Upper lobe of left lung (tissue), 6 donors: ENCODE data around the gene OR1F1. TPM values are rescaled to one million over a fixed set of nuclear protein-coding genes. Genes with fewer than 3 reads are reported as not detected.

Experiments
- ATAC-seq, 2 donors: fragments of 200-7000 bp; cut with Tn5 transposase; one replicate each; pipeline ENCODE4 v1.9.1; 2022; ENCODE audit warnings: mild to moderate bottlenecking in 2 of 2, moderate library complexity in 2 of 2; ENCODE audit not compliant: low FRiP score in 2 of 2
- DNase-seq, 2 donors: peaks; one replicate each; pipeline ENCODE4 v3.0.0-alpha.2; 2019 to 2020
- H3K27ac ChIP-seq, 4 donors: fragments of 200-600 bp; sonication (generic); one replicate each; pipeline ENCODE4 v1.5.1; 2016 to 2019
- H3K27me3 ChIP-seq, 4 donors: fragments of 200-600 bp; sonication (generic); one replicate each; pipeline ENCODE4 v1.5.1; 2017 to 2019
- H3K36me3 ChIP-seq, 4 donors: fragments of 200-600 bp; sonication (generic); one replicate each; pipeline ENCODE4 v1.5.1; 2016 to 2019
- H3K4me1 ChIP-seq, 4 donors: fragments of 200-600 bp; sonication (generic); one replicate each; pipeline ENCODE4 v1.5.1; 2018 to 2019
- H3K4me3 ChIP-seq, 4 donors: fragments of 200-600 bp; sonication (generic); one replicate each; pipeline ENCODE4 v1.5.1; 2017 to 2019; ENCODE audit warnings: mild to moderate bottlenecking in 2 of 4, moderate library complexity in 1 of 4
- H3K9me3 ChIP-seq, 4 donors: fragments of 200-600 bp; sonication (generic); one replicate each; pipeline ENCODE4 v1.5.1; 2018 to 2019
- EP300 ChIP-seq, 4 donors: sonication (generic); formaldehyde crosslinking; IDR thresholded peaks; one replicate each; pipeline ENCODE4 v1.5.1; 2017; ENCODE audit warnings: antibody characterized with exemption in 4 of 4, control low read depth in 2 of 4
- POLR2A ChIP-seq, 4 donors: fragments of 450-650 bp; IDR thresholded peaks; one replicate each; pipeline ENCODE4 v1.5.1; 2016 to 2017; ENCODE audit warnings: antibody characterized with exemption in 4 of 4, mild to moderate bottlenecking in 2 of 4
- POLR2AphosphoS5 ChIP-seq, 2 donors: sonication (generic); formaldehyde crosslinking; IDR thresholded peaks; one replicate each; pipeline ENCODE4 v1.5.1; 2017; ENCODE audit warnings: antibody characterized with exemption in 2 of 2
- WGBS, 2 donors: methylation state at CpG; one replicate each; pipeline ENCODE4 v1.1.5; 2017 to 2018; 5-methylcytosine and 5-hydroxymethylcytosine counted together
- total RNA-seq, 6 donors: library from RNA; depleted of rRNA in 4 of 6; stranded (reverse); fragments of >200 nt in 4 of 6; gene quantifications; one replicate each; pipeline versions ENCODE4 v1.1.0 to v1.2.1, GENCODE V29; 2016 to 2021
- TF ChIP-seq, protein P1 (sequence below), 6 experiments: fragments of 450-650 bp in 4 of 6; fragments of 200-600 bp in 2 of 6; sonication (generic) in 2 of 6; IDR thresholded peaks; one replicate each; pipeline ENCODE4 v1.5.1; 2016 to 2019; ENCODE audit warnings: antibody characterized with exemption in 6 of 6
- donor health status: DM: no; HTN: no; CAD: no; lungs with moderate emphysema.
- donor health status: DM: no; HTN: yes; CAD: no; lungs with severe emphysema.

The OR1F1 gene
- total RNA-seq, 6 donors from 2014 or later = not detected

DNA sequence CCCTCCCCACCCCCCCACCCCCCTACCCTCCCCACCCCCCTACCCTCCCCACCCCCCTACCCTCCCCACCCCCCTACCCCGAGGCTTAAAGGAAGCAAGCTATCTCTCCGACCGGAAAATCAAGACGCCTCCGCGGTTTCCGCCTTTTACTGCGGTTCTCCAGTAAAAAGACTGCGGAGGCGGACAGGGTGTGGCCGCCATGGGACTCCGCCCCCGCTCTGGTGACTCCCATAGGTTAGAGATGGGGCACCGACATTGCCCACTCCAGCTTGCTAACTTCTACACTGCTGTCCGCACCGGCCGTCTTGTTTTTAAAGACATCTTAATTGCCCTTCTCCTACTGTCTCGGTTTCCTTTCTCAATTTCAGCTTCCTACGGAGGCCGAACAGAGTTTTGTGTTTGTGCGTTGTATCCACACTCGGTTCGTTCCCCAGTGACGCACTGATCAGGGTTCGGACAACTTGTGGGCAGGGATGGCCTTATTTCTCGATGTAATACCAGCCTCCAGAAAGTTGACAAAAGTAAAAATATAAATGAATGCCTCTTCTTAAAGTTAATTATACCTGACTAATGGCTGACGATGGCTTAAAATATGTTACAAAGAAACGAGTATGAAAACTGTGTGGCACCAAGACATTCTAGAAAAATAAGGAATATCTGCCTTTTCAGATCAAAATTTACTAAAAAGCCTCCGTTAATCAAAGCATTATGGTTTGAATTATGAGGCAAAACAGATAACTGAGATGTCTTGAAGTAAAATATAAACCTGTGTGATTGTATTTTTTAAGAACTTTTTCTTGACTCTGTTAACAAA, 48.1 kb downstream of the OR1F1 start:
- no peaks in the 10 kb centered on the region for H3K27me3 ChIP-seq
- no peaks in the 10 kb centered on the region for H3K9me3 ChIP-seq
- DNase-seq (peak; percentile 42 to 86), ATAC-seq (no peak)
- H3K27ac ChIP-seq = no peak overlapping the region
- TF ChIP-seq, protein P1, sequence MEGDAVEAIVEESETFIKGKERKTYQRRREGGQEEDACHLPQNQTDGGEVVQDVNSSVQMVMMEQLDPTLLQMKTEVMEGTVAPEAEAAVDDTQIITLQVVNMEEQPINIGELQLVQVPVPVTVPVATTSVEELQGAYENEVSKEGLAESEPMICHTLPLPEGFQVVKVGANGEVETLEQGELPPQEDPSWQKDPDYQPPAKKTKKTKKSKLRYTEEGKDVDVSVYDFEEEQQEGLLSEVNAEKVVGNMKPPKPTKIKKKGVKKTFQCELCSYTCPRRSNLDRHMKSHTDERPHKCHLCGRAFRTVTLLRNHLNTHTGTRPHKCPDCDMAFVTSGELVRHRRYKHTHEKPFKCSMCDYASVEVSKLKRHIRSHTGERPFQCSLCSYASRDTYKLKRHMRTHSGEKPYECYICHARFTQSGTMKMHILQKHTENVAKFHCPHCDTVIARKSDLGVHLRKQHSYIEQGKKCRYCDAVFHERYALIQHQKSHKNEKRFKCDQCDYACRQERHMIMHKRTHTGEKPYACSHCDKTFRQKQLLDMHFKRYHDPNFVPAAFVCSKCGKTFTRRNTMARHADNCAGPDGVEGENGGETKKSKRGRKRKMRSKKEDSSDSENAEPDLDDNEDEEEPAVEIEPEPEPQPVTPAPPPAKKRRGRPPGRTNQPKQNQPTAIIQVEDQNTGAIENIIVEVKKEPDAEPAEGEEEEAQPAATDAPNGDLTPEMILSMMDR (IDR thresholded peaks at IDR 0.05) = no peak
- TF ChIP-seq EP300 (IDR thresholded peaks at IDR 0.05) = no peak
- no peak for TF ChIP-seq POLR2AphosphoS5 (IDR thresholded peaks at IDR 0.05)
- TF ChIP-seq POLR2A (IDR thresholded peaks at IDR 0.05) = no peak
- H3K4me1 ChIP-seq = peaks cover 9 to 18% (median 12%) of the 10 kb centered on the region in 4 donors
- H3K4me3 ChIP-seq = no peak overlapping the region
- 71 to 82% methylated on average over 28 of the region's 29 CpGs for WGBS, 2 donors
- H3K36me3 ChIP-seq = peaks cover 17 to 21% (median 19%) of the 10 kb centered on the region in 4 donors

DNA sequence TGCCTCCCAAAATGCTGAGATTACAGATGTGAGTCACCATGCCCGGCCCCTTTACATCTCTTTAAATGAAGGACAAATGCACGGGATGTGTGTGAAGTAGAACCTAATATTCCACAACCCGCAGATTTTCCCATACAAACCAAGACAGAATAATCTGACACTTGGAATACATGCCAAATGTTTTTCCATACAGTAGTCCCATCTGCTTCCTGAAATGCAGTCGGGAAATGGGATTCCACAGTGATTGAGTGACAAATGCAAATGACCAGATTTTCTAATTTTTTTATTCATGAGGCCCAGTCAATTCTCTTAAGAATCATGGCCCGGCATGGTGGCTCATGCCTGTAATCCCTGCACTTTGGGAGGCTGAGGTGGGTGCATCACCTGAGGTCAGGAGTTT, 53.8 kb downstream of the OR1F1 start:
- TF ChIP-seq POLR2A (IDR thresholded peaks at IDR 0.05) (no peak), POLR2AphosphoS5 (IDR thresholded peaks at IDR 0.05) (no peak), EP300 (IDR thresholded peaks at IDR 0.05) (no peak)
- TF ChIP-seq, protein P1 (IDR thresholded peaks at IDR 0.05) = no peak
- no peak overlapping the region for H3K4me3 ChIP-seq
- 75 to 79% methylated on average over 4 to 5 of the region's 5 CpGs for WGBS, 2 donors
- H3K27me3 ChIP-seq = no peaks in the 10 kb centered on the region
- no peaks in the 10 kb centered on the region for H3K36me3 ChIP-seq
- no peak overlapping the region for H3K27ac ChIP-seq
- DNase-seq (no peak), ATAC-seq (no peak)
- no peaks in the 10 kb centered on the region for H3K9me3 ChIP-seq
- H3K4me1 ChIP-seq = no peaks in the 10 kb centered on the region

DNA sequence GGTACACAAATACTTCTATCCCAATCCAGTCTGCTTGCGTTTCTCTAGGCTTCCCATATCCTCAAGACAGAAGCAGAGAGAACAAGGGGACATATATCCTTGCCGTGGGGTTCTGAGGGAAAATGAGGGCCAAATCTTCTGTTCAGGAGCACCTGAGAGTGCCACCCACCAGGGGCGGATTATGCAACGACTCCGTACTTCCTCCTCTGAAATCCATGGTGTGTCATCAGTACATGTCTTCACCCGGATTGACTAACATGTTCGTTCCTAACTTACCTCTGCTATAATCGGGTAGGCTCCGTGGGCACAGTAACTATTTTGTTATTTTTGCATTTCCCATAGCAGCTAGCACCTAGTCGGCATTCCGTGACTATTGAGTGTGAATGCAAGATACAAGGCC, 54.7 kb downstream of the OR1F1 start:
- Histone ChIP-seq H3K36me3 (no peaks in the 10 kb centered on the region), H3K4me1 (no peaks in the 10 kb centered on the region), H3K27ac (peak overlapping the region in 2 of 4 donors; percentile 39 to 57), H3K9me3 (no peaks in the 10 kb centered on the region), H3K27me3 (no peaks in the 10 kb centered on the region), H3K4me3 (no peak overlapping the region)
- no peak for TF ChIP-seq POLR2A (IDR thresholded peaks at IDR 0.05)
- peak in 1 of 2 donors; percentile 31 for TF ChIP-seq POLR2AphosphoS5 (IDR thresholded peaks at IDR 0.05)
- ATAC-seq = no peak
- WGBS, 2 donors = 73 to 77% methylated on average over 11 of the region's 11 CpGs
- DNase-seq = peak in 1 of 2 donors; percentile 61

DNA sequence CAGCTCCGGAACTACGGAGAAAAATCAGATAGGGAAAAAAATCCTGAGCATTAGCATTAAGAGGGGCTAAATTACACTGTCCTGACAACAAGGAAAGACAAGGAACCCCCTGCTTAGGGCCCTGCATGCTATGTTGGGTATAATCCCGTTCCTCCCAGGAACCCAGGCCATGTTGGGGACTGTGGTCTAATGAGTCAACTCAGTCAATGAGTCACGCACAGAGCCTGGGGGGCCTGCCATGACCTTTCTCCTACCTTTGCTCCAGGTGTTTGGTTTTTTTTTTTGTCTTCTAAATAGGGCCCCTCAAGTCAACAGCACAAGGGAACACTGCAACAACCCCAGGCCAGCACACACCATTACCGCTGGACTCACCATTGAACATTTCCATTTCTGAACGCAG, 55.9 kb downstream of the OR1F1 start:
- no peaks in the 10 kb centered on the region for H3K36me3 ChIP-seq
- no peaks in the 10 kb centered on the region for H3K27me3 ChIP-seq
- DNase-seq = no peak
- H3K4me1 ChIP-seq = no peaks in the 10 kb centered on the region
- H3K9me3 ChIP-seq = no peaks in the 10 kb centered on the region
- no peak overlapping the region for H3K27ac ChIP-seq
- no peak for TF ChIP-seq EP300 (IDR thresholded peaks at IDR 0.05)
- TF ChIP-seq POLR2A (IDR thresholded peaks at IDR 0.05) = no peak
- TF ChIP-seq, protein P1 (IDR thresholded peaks at IDR 0.05) = no peak
- TF ChIP-seq POLR2AphosphoS5 (IDR thresholded peaks at IDR 0.05) = no peak
- ATAC-seq = no peak
- 76 to 79% methylated on average over 6 of the region's 6 CpGs for WGBS, 2 donors
- no peak overlapping the region for H3K4me3 ChIP-seq

DNA sequence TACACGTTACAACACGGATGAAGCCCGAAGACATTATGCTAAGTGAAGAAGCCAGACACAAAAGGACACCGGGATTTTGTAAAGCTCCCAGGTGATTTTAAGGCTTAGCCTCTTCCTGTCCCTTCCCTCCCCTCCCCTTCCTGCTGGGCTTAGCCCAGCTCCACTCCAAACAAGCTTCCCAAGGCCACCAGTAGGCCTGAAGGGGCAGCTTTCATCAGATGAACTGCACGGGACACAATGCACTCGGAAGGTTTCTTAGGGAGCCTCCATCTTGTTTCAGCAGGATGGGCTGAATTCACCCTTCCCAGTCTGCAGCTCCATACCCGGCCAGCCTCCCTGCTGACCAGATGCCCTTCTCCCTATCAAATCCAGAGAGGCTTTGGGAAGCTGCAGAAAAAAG, 58.0 kb downstream of the OR1F1 start:
- Histone ChIP-seq H3K36me3 (no peaks in the 10 kb centered on the region), H3K4me1 (no peaks in the 10 kb centered on the region), H3K9me3 (no peaks in the 10 kb centered on the region), H3K4me3 (no peak overlapping the region), H3K27me3 (no peaks in the 10 kb centered on the region), H3K27ac (no peak overlapping the region)
- TF ChIP-seq, protein P1 (IDR thresholded peaks at IDR 0.05) = no peak
- TF ChIP-seq POLR2AphosphoS5 (IDR thresholded peaks at IDR 0.05) (no peak), POLR2A (IDR thresholded peaks at IDR 0.05) (no peak), EP300 (IDR thresholded peaks at IDR 0.05) (no peak)
- ATAC-seq (no peak), DNase-seq (no peak)
- WGBS, 2 donors = 77 to 82% methylated on average over 7 of the region's 7 CpGs
